Activated naive CD8-positive, alpha-beta T cell treated with anti-CD3 and anti-CD28 coated beads, Interleukin-2, amount 10 ng/mL, durations not matched to agents 7 days and 5 days (primary cell): ENCODE measurements around the gene SYT15B. TPM values are rescaled to one million over a fixed set of nuclear protein-coding genes. Genes with fewer than 3 reads are reported as not detected.
"Not testable (repeated sequence)": the region's sequence is repeated elsewhere in the genome, so short reads cannot be mapped to it uniquely, and the experiment has no call there.

Experiments
- ATAC-seq: fragments of 150-1000 bp; cut with Tn5 transposase; one replicate; pipeline ENCODE4 v1.10.0; 2021; ENCODE audit warnings: low read depth, moderate library complexity
- POLR2A ChIA-PET: fragments of 350-600 bp; sonication (Branson Sonifier 250); formaldehyde crosslinking; loops from one replicate; lab custom pipeline; 2021; ENCODE audit warnings: antibody characterized with exemption; lab: Charles Lee
- DNase-seq: peaks from one replicate; pipeline ENCODE4 v3.0.0; 2021
- H3K27ac Mint-ChIP-seq: one replicate; pipeline ENCODE4 v1.8.0; 2022; ENCODE audit warnings: mild to moderate bottlenecking, mixed read lengths
- H3K27me3 Mint-ChIP-seq: one replicate; pipeline ENCODE4 v1.8.0; 2022; ENCODE audit warnings: mild to moderate bottlenecking, moderate library complexity, mixed read lengths
- H3K36me3 Mint-ChIP-seq: one replicate; pipeline ENCODE4 v1.8.0; 2021; ENCODE audit warnings: mild to moderate bottlenecking, mixed read lengths
- H3K4me1 Mint-ChIP-seq: one replicate; pipeline ENCODE4 v1.8.0; 2021; ENCODE audit warnings: mixed read lengths
- H3K4me3 Mint-ChIP-seq: one replicate; pipeline ENCODE4 v1.8.0; 2022; ENCODE audit warnings: mild to moderate bottlenecking, moderate library complexity, mixed read lengths
- H3K9me3 Mint-ChIP-seq: one replicate; pipeline ENCODE4 v1.8.0; 2021; ENCODE audit warnings: mixed read lengths
- total RNA-seq, 2 experiments: library from RNA; stranded (reverse); gene quantifications; one replicate each; pipeline ENCODE4 v1.2.3, GENCODE V29; 2021

SYT15B gene
- total RNA-seq, 2 experiments from 2014 or later = 0.47 TPM; not detected in 1

DNA sequence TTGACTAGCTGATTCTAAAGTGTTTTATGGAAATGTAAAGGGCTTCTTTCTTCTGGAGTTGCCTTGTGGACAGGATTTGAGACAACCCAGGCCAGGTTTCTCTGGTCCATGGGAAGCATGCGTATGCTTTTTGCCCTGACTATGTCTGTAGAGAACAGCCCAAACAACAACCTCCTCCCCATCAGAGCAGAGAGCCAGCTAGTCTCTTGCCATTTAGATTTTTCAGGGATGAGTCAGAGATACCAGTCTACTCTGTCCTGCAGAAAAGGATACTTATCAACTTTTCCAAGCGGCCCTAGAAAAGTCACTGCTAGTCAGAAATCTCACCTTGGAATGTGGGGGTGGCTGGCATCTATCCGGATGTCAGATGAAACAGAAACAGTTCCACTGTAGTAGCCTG, 11.6 kb downstream of the SYT15B start:
- H3K4me3 Mint-ChIP-seq, H3K27me3 Mint-ChIP-seq, H3K27ac Mint-ChIP-seq, ATAC-seq, POLR2A ChIA-PET, H3K4me1 Mint-ChIP-seq, H3K36me3 Mint-ChIP-seq, H3K9me3 Mint-ChIP-seq, DNase-seq: not testable (repeated sequence)

DNA sequence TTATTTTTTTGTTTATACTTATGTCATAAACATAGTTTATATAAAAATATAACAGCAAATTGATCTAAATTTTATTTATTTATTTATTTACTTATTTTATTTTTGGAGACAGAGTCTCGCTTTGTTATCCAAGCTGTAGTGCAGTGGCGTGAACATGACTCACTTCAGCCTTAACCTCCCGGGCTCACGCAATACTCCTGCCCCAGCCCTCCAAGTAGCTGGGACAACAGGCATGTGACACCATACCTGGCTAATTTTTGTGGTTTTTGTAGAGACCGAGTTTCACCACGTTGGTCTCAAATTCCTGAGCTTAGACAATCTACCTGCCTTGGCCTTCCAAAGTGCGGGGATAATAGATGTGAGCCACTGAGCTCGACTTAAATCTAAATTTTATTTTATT, 13.0 kb downstream of the SYT15B start:
- H3K27ac Mint-ChIP-seq, H3K27me3 Mint-ChIP-seq, DNase-seq, ATAC-seq, H3K9me3 Mint-ChIP-seq, H3K36me3 Mint-ChIP-seq, POLR2A ChIA-PET, H3K4me3 Mint-ChIP-seq, H3K4me1 Mint-ChIP-seq: not testable (repeated sequence)

DNA sequence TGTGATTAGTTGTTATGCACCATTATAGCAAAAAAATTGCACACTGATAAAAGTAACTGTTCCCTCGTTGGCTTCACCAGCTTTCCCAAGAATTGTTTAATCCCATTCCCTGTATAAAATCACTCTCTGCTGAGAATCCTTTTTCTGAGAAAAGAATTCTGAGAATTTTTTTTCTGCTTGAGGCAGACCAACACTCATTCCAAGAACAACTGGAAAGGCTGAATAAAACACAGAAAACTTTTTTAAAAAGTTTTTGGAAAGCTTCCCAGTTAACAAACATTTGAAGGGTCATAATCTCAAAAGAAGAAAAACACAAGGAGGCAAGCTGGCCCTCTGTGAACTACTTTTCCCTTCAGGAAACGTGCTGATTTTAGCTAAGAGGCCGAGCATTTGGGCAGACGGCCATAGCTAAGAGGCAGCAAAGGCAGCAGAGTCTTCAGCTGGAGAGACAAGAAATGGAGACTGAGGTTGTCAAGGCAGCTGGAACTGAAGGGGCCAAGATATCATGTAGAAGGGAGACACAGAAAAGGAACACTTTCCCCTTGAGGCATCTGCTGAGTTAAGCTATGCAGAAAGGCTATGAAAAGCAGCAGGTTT, 16.5 kb downstream of the SYT15B start:
- H3K27me3 Mint-ChIP-seq, DNase-seq, H3K9me3 Mint-ChIP-seq, H3K4me1 Mint-ChIP-seq, ATAC-seq, POLR2A ChIA-PET, H3K27ac Mint-ChIP-seq, H3K4me3 Mint-ChIP-seq, H3K36me3 Mint-ChIP-seq: not testable (repeated sequence)

DNA sequence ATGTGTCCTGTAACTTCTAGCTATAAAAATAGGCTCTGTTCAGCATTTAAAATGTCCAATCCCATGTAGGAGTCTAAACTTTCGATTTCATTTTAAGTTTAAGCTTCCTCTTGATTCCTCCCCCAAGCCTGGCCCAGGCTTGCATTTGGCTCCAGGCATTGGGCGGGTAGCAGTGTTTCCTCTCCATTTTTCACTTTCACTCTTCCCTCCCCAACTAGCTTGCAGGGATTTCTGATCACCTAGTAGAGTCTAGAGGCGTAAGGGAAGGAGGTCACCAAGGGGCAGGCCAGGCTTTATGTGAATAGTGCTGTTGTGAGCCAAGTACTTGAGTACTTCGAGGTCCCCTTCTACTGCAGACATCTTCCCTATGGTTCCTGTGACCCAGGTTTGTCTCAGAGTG, 18.5 kb downstream of the SYT15B start:
- H3K4me1 Mint-ChIP-seq, H3K27me3 Mint-ChIP-seq, ATAC-seq, H3K36me3 Mint-ChIP-seq, H3K4me3 Mint-ChIP-seq, DNase-seq, H3K27ac Mint-ChIP-seq, H3K9me3 Mint-ChIP-seq, POLR2A ChIA-PET: not testable (repeated sequence)

DNA sequence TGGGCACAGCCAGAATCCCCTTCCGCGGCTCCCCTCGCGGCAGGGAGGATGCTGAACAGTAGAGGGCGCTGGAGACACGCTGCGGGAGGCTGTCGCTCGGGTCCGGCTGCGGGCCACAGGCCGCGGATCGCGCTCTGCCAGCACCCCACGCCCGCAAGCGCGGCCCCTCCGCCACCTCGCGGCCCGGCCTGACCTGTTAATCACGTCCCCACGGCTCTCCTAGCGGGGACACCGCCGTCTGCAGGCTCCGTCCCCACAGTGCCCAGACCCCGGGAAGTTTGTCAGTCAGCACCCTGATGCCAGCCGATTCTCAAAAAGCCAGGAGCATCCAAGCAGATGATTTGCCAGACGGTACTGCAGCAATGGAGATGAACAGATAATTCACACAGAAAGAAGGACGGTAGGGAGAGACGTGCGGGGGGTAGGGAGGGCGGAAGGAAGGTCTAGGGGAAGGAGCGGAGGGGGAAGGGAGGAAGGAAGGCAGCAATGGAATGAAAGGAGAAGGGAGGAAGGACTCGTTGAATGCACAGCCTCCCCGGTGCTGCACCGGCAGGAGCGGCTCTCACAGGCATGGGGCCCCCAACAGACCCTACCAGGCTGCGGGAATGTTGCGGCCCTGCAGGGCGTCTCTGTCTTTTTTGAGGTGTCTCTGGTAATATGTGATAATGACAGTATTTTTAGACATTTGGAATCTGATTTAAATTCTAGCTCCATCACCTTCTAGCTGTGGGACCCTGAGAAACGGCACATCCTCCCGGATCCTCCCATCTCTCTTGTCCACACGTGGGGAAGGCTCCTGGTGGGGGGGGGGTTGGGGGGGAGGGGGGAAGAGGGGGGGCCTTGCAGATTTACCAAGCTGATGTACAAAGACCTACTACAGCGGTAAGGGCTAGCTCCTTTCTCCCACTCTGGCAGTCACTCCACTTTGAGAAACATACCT, 19.5 kb downstream of the SYT15B start:
- H3K4me1 Mint-ChIP-seq, H3K9me3 Mint-ChIP-seq, H3K27ac Mint-ChIP-seq, H3K27me3 Mint-ChIP-seq, POLR2A ChIA-PET, H3K36me3 Mint-ChIP-seq: not testable (repeated sequence)
- DNase-seq (peak; percentile 67), ATAC-seq (peak; percentile 84)
- H3K4me3 Mint-ChIP-seq = peak overlapping the region; percentile 32

DNA sequence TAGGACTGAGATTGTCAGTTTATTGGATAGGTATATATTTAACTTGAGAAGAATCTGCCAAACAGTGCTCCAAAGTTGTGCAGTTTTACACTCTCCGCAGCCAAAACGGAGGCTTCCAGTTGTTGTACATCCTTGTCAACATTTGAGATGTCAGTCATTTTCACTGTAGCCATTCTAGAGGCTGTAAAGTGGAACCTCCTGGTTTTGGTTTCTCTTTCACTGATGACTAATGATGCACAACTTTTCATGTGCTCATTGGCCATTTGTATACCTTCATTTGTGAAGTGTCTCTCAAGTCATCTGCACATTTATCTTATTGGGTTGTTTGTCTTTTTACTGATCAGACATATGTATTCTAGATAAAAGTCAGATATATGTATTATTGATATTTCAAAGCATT, 22.5 kb downstream of the SYT15B start:
- ATAC-seq = peak; percentile 72
- POLR2A ChIA-PET, DNase-seq, H3K4me1 Mint-ChIP-seq, H3K9me3 Mint-ChIP-seq, H3K36me3 Mint-ChIP-seq, H3K27me3 Mint-ChIP-seq, H3K4me3 Mint-ChIP-seq, H3K27ac Mint-ChIP-seq: not testable (repeated sequence)

DNA sequence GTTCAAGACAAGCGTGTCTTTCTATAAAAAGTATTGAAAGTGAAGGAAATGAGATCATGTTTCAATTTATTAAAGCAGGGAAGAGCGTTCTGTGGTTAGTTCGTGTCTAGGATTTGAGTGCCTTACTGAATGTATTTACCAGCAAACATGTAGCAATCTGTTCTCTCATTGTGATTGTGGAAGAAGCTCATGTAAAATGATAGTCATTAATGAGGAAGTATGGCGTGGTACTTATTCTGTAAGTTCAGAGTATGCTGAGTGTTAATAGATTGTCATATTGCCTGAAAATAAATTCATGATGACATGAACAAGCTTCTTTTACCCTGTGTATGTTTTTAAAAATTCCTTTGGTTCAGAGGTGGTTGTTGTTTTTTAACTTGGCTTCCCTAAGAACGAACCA, 32.5 kb downstream of the SYT15B start:
- H3K4me3 Mint-ChIP-seq, POLR2A ChIA-PET, DNase-seq, ATAC-seq, H3K4me1 Mint-ChIP-seq, H3K36me3 Mint-ChIP-seq, H3K27me3 Mint-ChIP-seq, H3K27ac Mint-ChIP-seq, H3K9me3 Mint-ChIP-seq: not testable (repeated sequence)

DNA sequence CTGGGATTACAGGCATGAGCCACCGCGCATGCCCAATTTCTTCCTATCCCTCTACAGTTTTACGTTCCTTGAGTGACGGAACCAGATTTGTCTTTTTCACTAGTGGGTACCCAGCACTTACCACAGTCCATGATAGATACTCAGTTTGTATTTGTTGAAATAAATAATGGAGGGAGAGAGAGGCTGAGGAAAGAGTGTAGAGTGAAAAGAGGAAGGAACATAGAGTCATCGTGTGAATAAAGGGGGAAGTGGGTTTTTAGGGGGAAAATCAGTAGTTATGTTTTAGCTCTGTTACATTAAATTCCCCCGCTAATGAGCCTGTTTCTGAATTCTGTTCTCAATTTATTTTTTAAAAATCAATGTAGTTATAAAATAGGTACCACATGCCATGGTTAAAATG, 37.7 kb downstream of the SYT15B start:
- ATAC-seq, H3K4me1 Mint-ChIP-seq, H3K4me3 Mint-ChIP-seq, H3K27me3 Mint-ChIP-seq, POLR2A ChIA-PET, H3K9me3 Mint-ChIP-seq, H3K36me3 Mint-ChIP-seq, H3K27ac Mint-ChIP-seq, DNase-seq: not testable (repeated sequence)

DNA sequence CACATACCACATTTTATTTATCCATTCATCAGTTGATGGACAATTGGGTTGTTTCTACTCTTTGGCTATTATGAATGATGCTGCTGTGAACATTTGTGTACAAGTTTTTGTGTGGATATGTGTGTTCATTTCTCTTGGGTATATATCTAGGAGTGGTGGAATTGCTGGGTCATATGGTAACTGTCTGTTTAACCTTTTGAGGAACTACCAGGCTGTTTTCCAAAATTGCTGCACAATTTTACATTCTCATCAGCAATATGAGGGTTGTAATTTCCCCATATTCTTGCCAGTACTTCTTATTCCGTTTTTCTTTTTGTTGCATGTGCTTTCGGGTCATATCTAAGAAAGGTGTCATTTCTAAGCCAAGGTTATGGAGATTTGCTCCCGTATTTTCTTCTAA, 38.3 kb downstream of the SYT15B start:
- DNase-seq, H3K4me3 Mint-ChIP-seq, H3K9me3 Mint-ChIP-seq, ATAC-seq, POLR2A ChIA-PET, H3K27ac Mint-ChIP-seq, H3K36me3 Mint-ChIP-seq, H3K27me3 Mint-ChIP-seq, H3K4me1 Mint-ChIP-seq: not testable (repeated sequence)

DNA sequence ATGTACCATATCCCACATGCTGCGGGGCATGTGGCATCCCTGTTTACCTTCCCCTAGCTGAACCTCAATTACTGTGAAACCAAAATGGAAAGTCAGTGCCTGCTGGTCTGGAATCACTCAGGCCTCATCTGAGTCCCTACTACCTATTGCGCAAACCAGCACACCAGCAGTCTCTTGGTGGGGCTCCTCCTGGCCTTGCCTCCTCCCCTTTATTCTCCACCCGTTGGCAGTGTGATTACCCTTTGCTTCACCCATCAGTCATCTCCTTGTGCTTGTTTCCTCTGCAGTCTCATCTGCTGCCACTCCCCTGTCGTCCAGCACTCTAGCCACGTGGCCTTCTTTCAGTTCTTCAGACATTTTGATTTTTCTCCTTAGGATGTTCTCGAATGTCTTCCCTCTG, 39.3 kb downstream of the SYT15B start:
- POLR2A ChIA-PET, DNase-seq, ATAC-seq, H3K9me3 Mint-ChIP-seq, H3K36me3 Mint-ChIP-seq, H3K4me1 Mint-ChIP-seq, H3K4me3 Mint-ChIP-seq, H3K27me3 Mint-ChIP-seq, H3K27ac Mint-ChIP-seq: not testable (repeated sequence)

DNA sequence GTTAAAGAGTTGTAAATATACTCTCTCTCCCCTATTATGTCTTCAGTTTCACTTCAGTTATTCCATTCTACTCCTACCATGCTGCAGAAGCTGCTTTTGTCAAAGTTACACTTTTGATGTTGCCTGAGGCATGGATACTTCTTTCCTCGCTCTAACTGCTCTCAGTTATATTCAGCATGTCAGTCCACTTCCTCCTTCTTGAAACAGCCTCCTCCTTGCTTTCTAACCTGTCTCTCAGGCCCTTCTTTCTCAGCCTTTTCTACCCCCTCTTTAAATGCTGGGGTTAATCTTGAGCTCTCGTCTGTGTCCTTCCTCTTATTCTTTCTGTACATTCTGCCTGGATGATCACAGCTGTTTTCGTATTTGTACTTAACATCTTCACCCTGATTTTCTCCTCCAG, 40.0 kb downstream of the SYT15B start:
- ATAC-seq, H3K9me3 Mint-ChIP-seq, H3K36me3 Mint-ChIP-seq, H3K4me3 Mint-ChIP-seq, POLR2A ChIA-PET, DNase-seq, H3K27me3 Mint-ChIP-seq, H3K27ac Mint-ChIP-seq, H3K4me1 Mint-ChIP-seq: not testable (repeated sequence)

DNA sequence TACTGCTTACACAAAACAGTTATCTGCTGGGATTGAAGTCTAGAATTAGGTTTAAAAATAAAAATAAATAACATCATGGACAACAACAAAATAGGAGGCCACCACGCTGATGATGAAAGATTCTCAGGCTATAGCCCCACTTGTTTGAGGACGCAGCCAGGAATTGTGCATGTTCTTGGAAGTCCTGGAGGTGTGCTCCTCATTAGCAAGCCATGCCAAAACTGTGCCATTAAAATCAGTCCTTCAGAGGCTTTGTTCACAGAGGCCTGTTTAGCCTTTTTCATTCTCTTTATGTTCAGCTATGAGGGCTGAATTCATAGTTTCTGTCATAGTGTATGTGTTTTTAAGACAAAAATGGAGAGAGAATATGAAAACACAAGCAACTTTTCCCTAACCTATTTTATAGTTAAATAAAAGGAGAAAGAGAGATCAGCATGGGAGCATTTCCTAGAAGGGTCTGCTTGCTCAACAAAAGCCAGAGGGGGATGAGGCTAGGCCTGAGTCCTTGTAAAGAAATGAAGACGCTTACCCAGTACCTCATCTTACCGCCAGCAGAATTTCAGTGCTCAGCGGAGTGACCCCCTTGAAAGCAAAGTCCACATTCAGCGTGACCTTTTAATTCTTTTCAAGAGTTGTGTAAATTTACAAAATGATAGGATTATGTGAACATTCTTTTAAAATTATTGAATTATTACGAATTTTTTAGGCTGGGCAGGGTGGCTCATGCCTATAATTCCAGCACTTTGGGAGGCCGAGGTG, 46.2 kb downstream of the SYT15B start:
- POLR2A ChIA-PET, H3K4me1 Mint-ChIP-seq, ATAC-seq, DNase-seq, H3K27ac Mint-ChIP-seq, H3K27me3 Mint-ChIP-seq, H3K9me3 Mint-ChIP-seq, H3K4me3 Mint-ChIP-seq, H3K36me3 Mint-ChIP-seq: not testable (repeated sequence)
